ENCODE results near the gene ATG4D. TPM values are rescaled to one million over a fixed set of nuclear protein-coding genes. Genes with fewer than 3 reads are reported as not detected.

ATG4D gene
- total and polyA plus RNA-seq, 2 of the 4 experiments (the other 2 are of a cell fraction): 8.2 to 21.8 TPM

GRCh38 chr19:10516671-10517286, 26.9 kb upstream of the ATG4D start:
- in situ Hi-C loops (cut with MboI; ENCODE audit: low sequenced_read_pairs): no loop called here
- peaks cover 53% of the 10 kb centered on the region for H3K27me3 ChIP-seq (ENCODE audit: control insufficient read depth, insufficient read depth, low read length)
- H3K9me3 ChIP-seq (ENCODE audit: control insufficient read depth, insufficient read depth, low read length): no peaks in the 10 kb centered on the region
- no peak for DNase-seq
- H3K4me2 ChIP-seq (ENCODE audit: low read depth, low read length): peak overlapping the region; percentile 86
- no peak overlapping the region for H2BK20ac ChIP-seq (ENCODE audit: low read depth, low read length)
- H2BK15ac ChIP-seq (ENCODE audit: low read depth, low read length): no peak overlapping the region
- WGBS, 2 experiments (ENCODE audit: extremely low coverage in 2 of 2, insufficient read length in 1 of 2): 31% methylated on average over 3 of the region's 10 CpGs; no CpG with 5 or more reads in 1 of the 2 experiments
- no peak overlapping the region for H3K14ac ChIP-seq (replicated peaks; ENCODE audit: low read depth, low read length)
- no peak overlapping the region for H2AK5ac ChIP-seq (ENCODE audit: low read depth, low read length)
- H3K56ac ChIP-seq (ENCODE audit: extremely low read depth, insufficient read depth, low read length): no peak overlapping the region
- no peak overlapping the region for H3K4ac ChIP-seq (ENCODE audit: low read depth, low read length)
- H2AK9ac ChIP-seq (replicated peaks; ENCODE audit: low read depth, low read length, poor library complexity): no peak overlapping the region
- H4K20me1 ChIP-seq (ENCODE audit: insufficient read depth, low read length): no peaks in the 10 kb centered on the region
- no peak overlapping the region for H3K23ac ChIP-seq (ENCODE audit: low read depth, low read length)
- BruUV-seq (replicated peaks): no TSS peak
- H3K18ac ChIP-seq (ENCODE audit: low read depth, low read length): no peak overlapping the region
- H3K36me3 ChIP-seq (ENCODE audit: control insufficient read depth, insufficient read depth, low read length): no peaks in the 10 kb centered on the region
- ChIA-PET POLR2A (ENCODE audit: unreplicated experiment) (no interaction called here), CTCF (interaction anchor here (1.7 kb wide), 1 partner anchor 11 kb away, joined by 4 read pairs; no protein-coding TSS in a partner anchor)
- no peak overlapping the region for H4K5ac ChIP-seq (ENCODE audit: low read depth, low read length)
- peak overlapping the region; percentile 48 for H3K4me3 ChIP-seq (ENCODE audit: insufficient read depth, low read depth, low read length)
- H3K4me1 ChIP-seq (ENCODE audit: control insufficient read depth, insufficient read depth, low read length): peaks cover 4% of the 10 kb centered on the region
- H3K79me1 ChIP-seq (ENCODE audit: low read depth in 1 of 2, low read length in 2 of 2): no peaks in the 10 kb centered on the region
- H3K9me1 ChIP-seq (ENCODE audit: insufficient read depth, low read length): no peaks in the 10 kb centered on the region
- dilution Hi-C loops (cut with HindIII; ENCODE audit: low sequenced_read_pairs, unreplicated experiment): no loop called here
- H2BK5ac ChIP-seq (ENCODE audit: low read depth, low read length, poor library complexity, severe bottlenecking): no peak overlapping the region
- peak overlapping the region; percentile 91 for H2AFZ ChIP-seq (replicated peaks; ENCODE audit: low read length, poor library complexity)
- ATAC-seq (ENCODE audit: low read depth): peak; percentile 8; the same call in 1 of the 2 replicates
- no peak overlapping the region for H4K8ac ChIP-seq (ENCODE audit: low read depth in 2 of 2, low read length in 2 of 2)
- H2BK120ac ChIP-seq (ENCODE audit: low read depth, low read length): no peak overlapping the region
- TF ChIP-seq NFE2L2 (IDR thresholded peaks at IDR 0.05; ENCODE audit: low read depth, low read length): no peak
- no peak for TF ChIP-seq CHD1 (IDR thresholded peaks at IDR 0.05; ENCODE audit: low read depth, low read length)
- no peak for TF ChIP-seq CEBPB (IDR thresholded peaks at IDR 0.05; ENCODE audit: low read depth, low read length)
- TF ChIP-seq ELK1 (IDR thresholded peaks at IDR 0.05; ENCODE audit: borderline replicate concordance, low read depth, low read length): no peak
- no peak for TF ChIP-seq MXI1 (IDR thresholded peaks at IDR 0.05; ENCODE audit: borderline replicate concordance, low read depth, low read length)
- TF ChIP-seq MAFK (IDR thresholded peaks at IDR 0.05; ENCODE audit: low read depth, low read length): no peak
- TF ChIP-seq CTCF (conservative IDR thresholded peaks at IDR 0.05; ENCODE audit: low read depth, low read length): no peak
- TF ChIP-seq RFX5 (IDR thresholded peaks at IDR 0.05; ENCODE audit: low read depth, low read length): no peak
- no peak for TF ChIP-seq POLR2A (IDR thresholded peaks at IDR 0.05; ENCODE audit: low read depth, low read length)
- TF ChIP-seq FOS (IDR thresholded peaks at IDR 0.05; ENCODE audit: low read depth, low read length): no peak
- TF ChIP-seq BHLHE40 (IDR thresholded peaks at IDR 0.05; ENCODE audit: low read depth, low read length): no peak
- TF ChIP-seq MAZ (IDR thresholded peaks at IDR 0.05; ENCODE audit: borderline replicate concordance, low read depth, low read length): no peak
- no peak for TF ChIP-seq RAD21 (IDR thresholded peaks at IDR 0.05; ENCODE audit: low read length)
- no peak for TF ChIP-seq SMC3 (IDR thresholded peaks at IDR 0.05; ENCODE audit: low read depth, low read length)
- TF ChIP-seq RCOR1 (IDR thresholded peaks at IDR 0.05; ENCODE audit: insufficient replicate concordance, low read length): no peak
- no peak for TF ChIP-seq USF2 (IDR thresholded peaks at IDR 0.05; ENCODE audit: low read depth, low read length)
- intact Hi-C loops (cut with micrococcal nuclease): no loop called here
- H3K9ac ChIP-seq (ENCODE audit: low read depth, low read length): no peak overlapping the region
- no peak overlapping the region for H3K27ac ChIP-seq (ENCODE audit: insufficient read depth, low read length)
- H4K91ac ChIP-seq (ENCODE audit: insufficient read depth, low read depth, low read length): no peak overlapping the region
